ENCODE data around the gene BHLHE40.

The BHLHE40 gene

DNA sequence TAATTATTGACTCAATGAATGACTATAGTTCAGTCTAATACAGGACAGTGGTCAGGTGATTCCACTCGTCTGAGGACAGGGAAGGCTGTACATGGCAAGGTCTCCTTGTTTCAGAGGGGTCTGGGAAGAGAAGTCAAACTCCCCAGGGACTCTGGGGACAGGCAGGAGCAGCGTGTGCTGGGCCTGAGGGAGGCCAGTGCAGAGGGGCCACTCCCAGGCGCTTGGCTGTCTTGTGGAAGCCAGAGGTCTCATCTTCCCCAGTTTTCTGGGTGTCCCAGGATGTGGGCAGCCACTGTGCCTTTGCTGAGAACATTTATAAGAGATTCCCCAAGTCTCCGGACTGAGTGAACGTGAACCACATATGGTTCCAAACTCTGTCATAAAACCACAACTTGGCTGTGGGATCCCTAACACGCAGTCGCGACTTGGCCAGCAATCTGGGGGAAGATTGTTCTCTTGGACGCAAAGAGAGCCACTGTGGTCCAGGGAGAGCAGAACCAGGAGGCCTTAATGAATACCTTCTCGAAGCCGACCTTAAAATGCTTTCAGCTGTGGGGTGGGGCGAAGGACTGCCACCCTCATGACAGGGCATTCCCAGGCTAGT lies 30.4 kb downstream of the BHLHE40 start:
- Histone ChIP-seq H3K4me3 (ENCODE audit: low read depth, low read length) (no peak overlapping the region), H3K27me3 (replicated peaks) (no peaks in the 10 kb centered on the region), H3K36me3 (replicated peaks) (no peaks in the 10 kb centered on the region), H3K27ac (no peak overlapping the region)
- in situ Hi-C loops (cut with HindIII; ENCODE audit: low pct_ligation_motif_present, low sequenced_read_pairs) = no loop called here
- no peak for DNase-seq
- TF ChIP-seq, protein P1, sequence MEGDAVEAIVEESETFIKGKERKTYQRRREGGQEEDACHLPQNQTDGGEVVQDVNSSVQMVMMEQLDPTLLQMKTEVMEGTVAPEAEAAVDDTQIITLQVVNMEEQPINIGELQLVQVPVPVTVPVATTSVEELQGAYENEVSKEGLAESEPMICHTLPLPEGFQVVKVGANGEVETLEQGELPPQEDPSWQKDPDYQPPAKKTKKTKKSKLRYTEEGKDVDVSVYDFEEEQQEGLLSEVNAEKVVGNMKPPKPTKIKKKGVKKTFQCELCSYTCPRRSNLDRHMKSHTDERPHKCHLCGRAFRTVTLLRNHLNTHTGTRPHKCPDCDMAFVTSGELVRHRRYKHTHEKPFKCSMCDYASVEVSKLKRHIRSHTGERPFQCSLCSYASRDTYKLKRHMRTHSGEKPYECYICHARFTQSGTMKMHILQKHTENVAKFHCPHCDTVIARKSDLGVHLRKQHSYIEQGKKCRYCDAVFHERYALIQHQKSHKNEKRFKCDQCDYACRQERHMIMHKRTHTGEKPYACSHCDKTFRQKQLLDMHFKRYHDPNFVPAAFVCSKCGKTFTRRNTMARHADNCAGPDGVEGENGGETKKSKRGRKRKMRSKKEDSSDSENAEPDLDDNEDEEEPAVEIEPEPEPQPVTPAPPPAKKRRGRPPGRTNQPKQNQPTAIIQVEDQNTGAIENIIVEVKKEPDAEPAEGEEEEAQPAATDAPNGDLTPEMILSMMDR (IDR thresholded peaks at IDR 0.05; ENCODE audit: low read depth, low read length, missing control alignments) = no peak

DNA sequence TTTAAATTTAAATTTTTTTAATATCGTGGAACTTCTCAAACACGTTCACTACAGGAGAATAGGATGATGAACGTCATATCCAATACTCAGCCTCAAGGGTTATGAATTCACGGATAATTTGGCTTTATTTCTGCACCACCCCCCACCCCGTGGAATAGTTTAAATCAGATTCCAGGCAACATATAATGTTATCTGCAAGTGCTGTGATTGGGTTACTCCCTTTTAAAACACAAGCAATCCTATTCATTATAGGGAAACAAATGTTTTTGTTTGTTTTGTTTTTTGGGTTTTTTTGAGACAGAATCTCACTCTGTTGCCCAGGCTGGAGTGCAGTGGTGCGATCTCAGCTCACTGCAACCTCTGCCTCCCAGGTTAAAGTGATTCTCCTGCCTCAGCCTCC lies 30.9 kb downstream of the BHLHE40 start:
- no peak overlapping the region for H3K27ac ChIP-seq

DNA sequence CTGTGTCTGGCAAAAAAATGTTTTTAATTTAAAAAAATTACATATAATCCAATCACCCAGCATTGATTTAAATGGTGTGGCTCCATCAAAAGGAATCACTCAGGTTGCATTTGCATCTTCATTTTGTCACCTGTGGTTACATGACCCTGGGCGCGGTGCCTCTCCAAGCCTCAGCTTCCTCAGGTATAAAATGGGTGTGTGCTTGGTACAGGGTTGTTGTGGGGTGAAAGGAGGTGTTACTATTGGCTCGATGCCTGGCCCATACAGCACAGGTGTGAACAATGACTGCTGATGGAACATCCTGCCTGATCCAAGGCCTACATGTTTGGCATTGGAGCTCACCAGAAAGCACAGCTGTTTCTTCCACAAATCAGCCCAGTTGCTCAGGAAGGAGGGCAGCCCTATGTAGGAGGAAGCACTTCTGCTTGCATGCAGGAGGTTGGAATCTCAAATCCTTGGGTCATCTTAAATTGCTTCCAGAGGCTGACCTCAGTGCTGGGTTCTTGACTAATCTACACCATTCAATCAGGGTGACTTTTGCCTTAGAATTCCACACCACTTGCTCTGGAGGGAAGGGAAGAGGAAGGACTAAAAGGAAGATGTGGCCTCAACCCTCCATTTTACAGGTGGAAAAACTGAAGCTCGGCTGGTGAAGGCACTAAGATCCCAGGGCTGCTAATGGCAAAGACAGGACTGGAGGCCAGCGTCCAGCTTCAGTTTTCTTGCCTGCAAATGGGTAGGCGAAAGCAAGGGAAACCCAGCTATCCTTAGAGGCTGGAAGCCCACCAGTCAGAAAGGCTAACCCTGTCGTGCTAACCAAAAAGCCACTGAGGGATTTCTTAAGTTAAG lies 31.7 kb downstream of the BHLHE40 start:
- in situ Hi-C loops (cut with HindIII; ENCODE audit: low pct_ligation_motif_present, low sequenced_read_pairs) = no loop called here
- DNase-seq = no peak
- TF ChIP-seq, protein P1 (IDR thresholded peaks at IDR 0.05; ENCODE audit: low read depth, low read length, missing control alignments) = no peak
- no peak overlapping the region for H3K27ac ChIP-seq
- no peaks in the 10 kb centered on the region for H3K27me3 ChIP-seq (replicated peaks)
- no peak overlapping the region for H3K4me3 ChIP-seq (ENCODE audit: low read depth, low read length)
- no peaks in the 10 kb centered on the region for H3K36me3 ChIP-seq (replicated peaks)

More for the DNA sequence above, 30.9 kb downstream of the BHLHE40 start:
- H3K36me3 ChIP-seq (replicated peaks) = no peaks in the 10 kb centered on the region
- TF ChIP-seq, protein P1 (IDR thresholded peaks at IDR 0.05; ENCODE audit: low read depth, low read length, missing control alignments) = no peak
- no peaks in the 10 kb centered on the region for H3K27me3 ChIP-seq (replicated peaks)
- DNase-seq = no peak
- H3K4me3 ChIP-seq (ENCODE audit: low read depth, low read length) = no peak overlapping the region
- in situ Hi-C loops (cut with HindIII; ENCODE audit: low pct_ligation_motif_present, low sequenced_read_pairs) = no loop called here

DNA sequence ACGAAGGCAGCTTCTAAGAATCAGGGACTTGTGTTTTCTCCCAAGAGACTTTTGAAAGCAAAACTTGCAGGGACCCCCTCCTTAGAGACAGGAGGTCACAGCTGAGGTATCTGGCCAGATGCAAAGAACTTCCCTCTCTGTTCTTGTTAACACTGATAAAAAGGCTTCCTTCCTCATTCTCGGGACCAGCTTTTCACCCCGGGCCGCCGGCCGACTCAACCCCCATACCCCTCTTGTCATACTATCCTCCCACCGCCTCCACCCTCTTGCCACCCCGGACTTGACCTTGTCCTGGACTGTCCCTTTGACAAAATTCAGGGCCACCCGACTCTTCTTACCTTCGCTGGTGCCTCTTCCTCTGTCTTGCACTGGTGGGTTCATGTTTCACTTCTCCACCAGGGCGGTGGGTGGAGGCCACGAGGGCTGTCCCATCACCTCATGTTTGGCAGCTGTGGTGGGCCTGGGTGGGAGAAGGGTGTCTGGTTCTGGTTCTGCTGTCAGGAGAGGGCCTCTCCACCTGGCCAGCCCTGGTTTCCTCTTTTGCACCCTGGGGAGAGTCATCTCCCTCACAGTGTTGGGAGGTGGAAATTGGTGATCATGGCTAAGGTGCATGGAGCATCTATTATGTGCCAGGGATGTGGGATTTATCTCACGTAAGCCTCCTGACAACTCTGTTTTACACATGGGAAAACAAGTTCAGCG lies 32.5 kb downstream of the BHLHE40 start:
- H3K36me3 ChIP-seq (replicated peaks) = no peaks in the 10 kb centered on the region
- H3K4me3 ChIP-seq (ENCODE audit: low read depth, low read length) = no peak overlapping the region
- no peak for DNase-seq
- TF ChIP-seq, protein P1 (IDR thresholded peaks at IDR 0.05; ENCODE audit: low read depth, low read length, missing control alignments) = no peak
- no peak overlapping the region for H3K27ac ChIP-seq
- in situ Hi-C loops (cut with HindIII; ENCODE audit: low pct_ligation_motif_present, low sequenced_read_pairs) = no loop called here
- no peaks in the 10 kb centered on the region for H3K27me3 ChIP-seq (replicated peaks)

DNA sequence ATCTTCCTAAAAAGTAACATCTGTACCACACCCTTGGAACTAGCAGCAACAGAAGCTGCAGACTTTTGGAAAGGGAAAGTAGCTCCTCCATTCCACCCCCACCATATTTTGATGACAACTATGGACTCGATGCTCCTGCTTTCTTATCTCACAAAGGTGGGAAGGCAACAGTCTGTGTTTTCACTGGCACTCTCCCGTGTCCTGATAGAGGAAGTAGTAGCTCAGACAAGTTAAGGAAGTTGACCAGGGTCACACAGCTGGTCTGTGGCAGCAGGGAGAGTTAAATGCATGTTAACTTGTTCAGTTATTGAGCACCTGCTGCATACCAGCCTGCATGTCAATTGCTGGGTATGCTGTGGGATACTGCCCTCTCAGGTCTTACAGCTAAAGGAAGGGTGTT lies 33.1 kb downstream of the BHLHE40 start:
- H3K27ac ChIP-seq = no peak overlapping the region
- TF ChIP-seq, protein P1 (IDR thresholded peaks at IDR 0.05; ENCODE audit: low read depth, low read length, missing control alignments) = no peak
- H3K4me3 ChIP-seq (ENCODE audit: low read depth, low read length) = no peak overlapping the region
- H3K27me3 ChIP-seq (replicated peaks) = no peaks in the 10 kb centered on the region
- DNase-seq = no peak
- no peaks in the 10 kb centered on the region for H3K36me3 ChIP-seq (replicated peaks)
- in situ Hi-C loops (cut with HindIII; ENCODE audit: low pct_ligation_motif_present, low sequenced_read_pairs) = no loop called here
